ENCODE results near the gene ELL. TPM values are rescaled to one million over a fixed set of nuclear protein-coding genes. Genes with fewer than 3 reads are reported as not detected.

ELL gene
- total and polyA plus RNA-seq, 9 of the 15 experiments (the other 6 are each of a cell fraction or from before 2014, with no cell fraction given) = 0.24 to 22.5 (median 4.1) TPM

- TF ChIP-seq TGIF2 (CRISPR knock-in tag; IDR thresholded peaks at IDR 0.05) = no peak
- no peak for TF ChIP-seq HNRNPUL1 (IDR thresholded peaks at IDR 0.05; ENCODE audit: low read length)
- no peak for TF ChIP-seq DEAF1 (CRISPR knock-in tag; IDR thresholded peaks at IDR 0.05)
- no peak; the same call in 1 of the 2 replicates for TF ChIP-seq HCFC1 (IDR thresholded peaks at IDR 0.05; ENCODE audit: low read depth, low read length)
- no peak for TF ChIP-seq BRF2 (IDR thresholded peaks at IDR 0.05; ENCODE audit: borderline replicate concordance, insufficient read depth, insufficient read length)
- TF ChIP-seq FUS (optimal IDR thresholded peaks at IDR 0.05; ENCODE audit: low read depth, low read length) = peak; percentile 50
- no peak for TF ChIP-seq TFE3 (CRISPR knock-in tag; IDR thresholded peaks at IDR 0.05)
- no peak for TF ChIP-seq HMBOX1 (IDR thresholded peaks at IDR 0.05)
- TF ChIP-seq STAT5A (IDR thresholded peaks at IDR 0.05; ENCODE audit: borderline replicate concordance, low read length) = no peak
- TF ChIP-seq ZNF143 (CRISPR knock-in tag; IDR thresholded peaks at IDR 0.05) = no peak
- TF ChIP-seq NCOR1 (IDR thresholded peaks at IDR 0.05) = no peak; the same call in 1 of the 2 replicates
- TF ChIP-seq CBX3 (IDR thresholded peaks at IDR 0.05; ENCODE audit: borderline replicate concordance in 1 of 2, low read length in 2 of 2) = no peak
- TF ChIP-seq ZNF121 (CRISPR knock-in tag; conservative IDR thresholded peaks at IDR 0.05) = no peak
- no peak for TF ChIP-seq FOXO4 (CRISPR knock-in tag; IDR thresholded peaks at IDR 0.05)
- no peak; the same call in 1 of the 2 replicates for TF ChIP-seq MAX (CRISPR knock-in tag; IDR thresholded peaks at IDR 0.05)
- peak; percentile 33; the same call in 1 of the 2 replicates for TF ChIP-seq MBD2 (IDR thresholded peaks at IDR 0.05; ENCODE audit: borderline replicate concordance, low read depth)
- no peak for TF ChIP-seq XRCC5 (IDR thresholded peaks at IDR 0.05; ENCODE audit: low read depth, low read length)
- peak in 1 of 2 experiments; percentile 49; a peak in 2 of 4 replicates for TF ChIP-seq TEAD1 (CRISPR knock-in tag; IDR thresholded peaks at IDR 0.05)
- TF ChIP-seq SOX6 (IDR thresholded peaks at IDR 0.05) = peak; percentile 41; the same call in 1 of the 2 replicates
Observed at GRCh38 chr19:18417250-18418028, 104.4 kb downstream of the ELL start (continued).
